DOHH2 (cell line): ENCODE measurements around the gene YES1.

Experiments
- CTCF ChIP-seq: fragments of 200-600 bp; sonication (generic); IDR thresholded peaks from one replicate; pipeline ENCODE4 v1.5.1; 2014; ENCODE audit warnings: antibody characterized with exemption, mild to moderate bottlenecking, low read depth, low read length; ENCODE audit not compliant: poor library complexity, severe bottlenecking
- EZH2phosphoT487 ChIP-seq: fragments of 200-600 bp; sonication (generic); IDR thresholded peaks from 2 replicates; pipeline ENCODE4 v1.6.1; 2017; ENCODE audit warnings: borderline replicate concordance, mild to moderate bottlenecking, antibody characterized with exemption, low read length, moderate library complexity, mixed read lengths

DNA sequence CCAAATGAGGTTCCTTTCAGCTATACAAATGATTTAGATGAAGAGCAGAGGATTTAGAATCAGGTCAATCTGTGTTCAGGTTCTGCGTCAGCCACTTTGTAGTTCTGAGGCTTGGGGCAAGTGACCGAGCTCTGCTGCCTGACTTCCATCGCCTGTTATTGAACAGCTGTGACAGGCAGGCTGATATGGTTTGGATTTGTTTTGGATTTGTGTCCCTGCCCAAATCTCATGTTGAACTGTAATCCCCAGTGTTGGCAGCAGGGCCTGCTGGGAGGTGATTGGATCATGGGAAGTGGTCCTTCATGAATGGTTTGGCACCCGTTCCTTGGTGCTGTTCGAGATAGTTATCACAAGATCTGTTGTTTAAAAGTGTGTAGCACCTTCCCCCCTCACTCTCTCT is 136.0 kb downstream of the YES1 start:
- TF ChIP-seq EZH2phosphoT487, result no peak
- no peak for TF ChIP-seq CTCF
